ENCODE results near the gene CFAP69.

CFAP69 gene

GRCh38 chr7:90222811-90223725 is 21.9 kb upstream of the CFAP69 start:
- no peak for DNase-seq (ENCODE audit: low spot score)
- no peak for TF ChIP-seq CTCF (conservative IDR thresholded peaks at IDR 0.05; ENCODE audit: low read depth)
- POLR2A ChIA-PET (ENCODE audit: low non-redundant PET), result no interaction called here
- no peak overlapping the region for H3K27ac ChIP-seq
- CTCF ChIA-PET, result interaction anchor here (0.5 to 0.7 kb wide), 3 partner anchors 21 to 111 kb away, joined by 3 to 6 read pairs (median 3); no protein-coding TSS in a partner anchor

GRCh38 chr7:90224195-90224594 is 20.8 kb upstream of the CFAP69 start:
- POLR2A ChIA-PET (ENCODE audit: low non-redundant PET), result no interaction called here
- H3K27ac ChIP-seq, result no peak overlapping the region
- no peak for TF ChIP-seq CTCF (conservative IDR thresholded peaks at IDR 0.05; ENCODE audit: low read depth)
- no peak for DNase-seq (ENCODE audit: low spot score)
- CTCF ChIA-PET, result no interaction called here

- H3K27ac ChIP-seq, result no peak overlapping the region
- TF ChIP-seq CTCF (conservative IDR thresholded peaks at IDR 0.05; ENCODE audit: low read depth), result no peak
- no peak for DNase-seq (ENCODE audit: low spot score)
- POLR2A ChIA-PET (ENCODE audit: low non-redundant PET), result no interaction called here
- CTCF ChIA-PET, result no interaction called here
Observed at GRCh38 chr7:90225181-90225580, 19.8 kb upstream of the CFAP69 start.

GRCh38 chr7:90225601-90226000 is 19.4 kb upstream of the CFAP69 start:
- POLR2A ChIA-PET (ENCODE audit: low non-redundant PET), result no interaction called here
- CTCF ChIA-PET, result no interaction called here
- no peak overlapping the region for H3K27ac ChIP-seq
- no peak for DNase-seq (ENCODE audit: low spot score)
- TF ChIP-seq CTCF (conservative IDR thresholded peaks at IDR 0.05; ENCODE audit: low read depth), result no peak

- DNase-seq (ENCODE audit: low spot score), result no peak
- no peak overlapping the region for H3K27ac ChIP-seq
- no peak for TF ChIP-seq CTCF (conservative IDR thresholded peaks at IDR 0.05; ENCODE audit: low read depth)
- ChIA-PET CTCF (interaction anchor here (1.2 kb wide), 1 partner anchor 807 kb away, joined by 4 read pairs; no protein-coding TSS in a partner anchor), POLR2A (ENCODE audit: low non-redundant PET) (no interaction called here)
Observed at GRCh38 chr7:90227259-90227658, 17.7 kb upstream of the CFAP69 start.

GRCh38 chr7:90229682-90230081 is 15.3 kb upstream of the CFAP69 start:
- DNase-seq (ENCODE audit: low spot score), result no peak
- no peak overlapping the region for H3K27ac ChIP-seq
- TF ChIP-seq CTCF (conservative IDR thresholded peaks at IDR 0.05; ENCODE audit: low read depth), result no peak
- ChIA-PET CTCF (interaction anchor here (0.6 kb wide), 1 partner anchor 1547 kb away, joined by 3 read pairs; no protein-coding TSS in a partner anchor), POLR2A (ENCODE audit: low non-redundant PET) (no interaction called here)

Measured in RWPE1 (cell line).